ENCODE results near the gene MAML3.

The MAML3 gene

GRCh38 chr4:140096921-140097320 is 57.1 kb downstream of the MAML3 start:
- no peak overlapping the region for H3K27ac ChIP-seq (replicated peaks)
- no peak for DNase-seq (ENCODE audit: low read depth in 1 of 2, low spot score in 1 of 2)
- TF ChIP-seq POLR2AphosphoS5 (IDR thresholded peaks at IDR 0.05; ENCODE audit: low read depth) (no peak), REST (IDR thresholded peaks at IDR 0.05; ENCODE audit: insufficient replicate concordance, low read depth) (no peak), SPI1 (IDR thresholded peaks at IDR 0.05; ENCODE audit: borderline replicate concordance, low read depth) (no peak), GABPA (IDR thresholded peaks at IDR 0.05; ENCODE audit: low read depth) (no peak), CTCF (IDR thresholded peaks at IDR 0.05; ENCODE audit: insufficient read depth, low read length) (no peak)
- H3K27me3 ChIP-seq (ENCODE audit: insufficient read depth, poor library complexity, severe bottlenecking) = no peaks in the 10 kb centered on the region
- H3K4me3 ChIP-seq (replicated peaks; ENCODE audit: insufficient read depth, low read length) = no peak overlapping the region

GRCh38 chr4:140096483-140096861 is 57.5 kb downstream of the MAML3 start:
- H3K27me3 ChIP-seq (ENCODE audit: insufficient read depth, poor library complexity, severe bottlenecking) = no peaks in the 10 kb centered on the region
- no peak overlapping the region for H3K4me3 ChIP-seq (replicated peaks; ENCODE audit: insufficient read depth, low read length)
- no peak for DNase-seq (ENCODE audit: low read depth in 1 of 2, low spot score in 1 of 2)
- TF ChIP-seq SPI1 (IDR thresholded peaks at IDR 0.05; ENCODE audit: borderline replicate concordance, low read depth) = no peak
- no peak for TF ChIP-seq CTCF (IDR thresholded peaks at IDR 0.05; ENCODE audit: insufficient read depth, low read length)
- TF ChIP-seq POLR2AphosphoS5 (IDR thresholded peaks at IDR 0.05; ENCODE audit: low read depth) = no peak
- no peak for TF ChIP-seq REST (IDR thresholded peaks at IDR 0.05; ENCODE audit: insufficient replicate concordance, low read depth)
- TF ChIP-seq GABPA (IDR thresholded peaks at IDR 0.05; ENCODE audit: low read depth) = no peak
- no peak overlapping the region; the same call in 1 of the 2 replicates for H3K27ac ChIP-seq (replicated peaks)

- peak overlapping the region; percentile 62 for H3K27ac ChIP-seq (replicated peaks)
- TF ChIP-seq POLR2AphosphoS5 (IDR thresholded peaks at IDR 0.05; ENCODE audit: low read depth) (no peak), GABPA (IDR thresholded peaks at IDR 0.05; ENCODE audit: low read depth) (0 out of 2 replicates have a peak, but pooled peaks have one; percentile 16), CTCF (IDR thresholded peaks at IDR 0.05; ENCODE audit: insufficient read depth, low read length) (no peak)
- peak in 1 of 2 experiments; percentile 70 for DNase-seq (ENCODE audit: low read depth in 1 of 2, low spot score in 1 of 2)
- no peak overlapping the region for H3K4me3 ChIP-seq (replicated peaks; ENCODE audit: insufficient read depth, low read length)
- no peaks in the 10 kb centered on the region for H3K27me3 ChIP-seq (ENCODE audit: insufficient read depth, poor library complexity, severe bottlenecking)
Observed at GRCh38 chr4:140095694-140096482, 58.1 kb downstream of the MAML3 start.

Data from HL-60 (cell line).